ENCODE results near the gene CMTR2. TPM values are rescaled to one million over a fixed set of nuclear protein-coding genes. Genes with fewer than 3 reads are reported as not detected.
"Not testable (repeated sequence)": the region's sequence is repeated elsewhere in the genome, so short reads cannot be mapped to it uniquely, and the experiment has no call there.

Gene CMTR2
- total RNA-seq = 20.5 TPM

- DNase-seq (ENCODE audit: low read depth in 2 of 3, low spot score in 2 of 3) = peak; percentile 72 to 96 (median 94)
These were observed at the start of gene CMTR2 for GRCh38 chr16:71288890-71289731. CMTR2 (minus strand) TSS chr16:71289402; CDS start chr16:71285920, 3,482 bp downstream.

- DNase-seq (ENCODE audit: low read depth in 2 of 3, low spot score in 2 of 3) = no peak
These were observed 49.4 kb upstream of the CMTR2 start for GRCh38 chr16:71338632-71339031.

- DNase-seq (ENCODE audit: low read depth in 2 of 3, low spot score in 2 of 3) = no peak
These were observed 49.0 kb upstream of the CMTR2 start for GRCh38 chr16:71338193-71338592.

GRCh38 chr16:71337631-71338030, 48.4 kb upstream of the CMTR2 start:
- DNase-seq (ENCODE audit: low read depth in 2 of 3, low spot score in 2 of 3) = no peak

GRCh38 chr16:71328151-71328550, 38.9 kb upstream of the CMTR2 start:
- DNase-seq (ENCODE audit: low read depth in 2 of 3, low spot score in 2 of 3) = no peak

GRCh38 chr16:71327720-71328119, 38.5 kb upstream of the CMTR2 start:
- no peak for DNase-seq (ENCODE audit: low read depth in 2 of 3, low spot score in 2 of 3)

GRCh38 chr16:71319999-71320398, 30.8 kb upstream of the CMTR2 start:
- DNase-seq (ENCODE audit: low read depth in 2 of 3, low spot score in 2 of 3) = no peak

- DNase-seq (ENCODE audit: low read depth in 2 of 3, low spot score in 2 of 3) = no peak
These were observed 26.1 kb upstream of the CMTR2 start for GRCh38 chr16:71315269-71315668.

- not testable (repeated sequence) for DNase-seq (ENCODE audit: low read depth in 2 of 3, low spot score in 2 of 3)
These were observed 24.4 kb upstream of the CMTR2 start for GRCh38 chr16:71313591-71313990.

- peak in 2 of 3 donors; percentile 29 to 64 for DNase-seq (ENCODE audit: low read depth in 2 of 3, low spot score in 2 of 3)
These were observed 22.5 kb upstream of the CMTR2 start for GRCh38 chr16:71311553-71312158.

GRCh38 chr16:71303938-71304337, 14.7 kb upstream of the CMTR2 start:
- no peak for DNase-seq (ENCODE audit: low read depth in 2 of 3, low spot score in 2 of 3)

GRCh38 chr16:71297341-71297634, 8.1 kb upstream of the CMTR2 start:
- DNase-seq (ENCODE audit: low read depth in 2 of 3, low spot score in 2 of 3) = no peak

- DNase-seq (ENCODE audit: low read depth in 2 of 3, low spot score in 2 of 3) = no peak
These were observed 7.6 kb upstream of the CMTR2 start for GRCh38 chr16:71296584-71297340.

GRCh38 chr16:71295950-71296349, 6.7 kb upstream of the CMTR2 start:
- no peak for DNase-seq (ENCODE audit: low read depth in 2 of 3, low spot score in 2 of 3)

- DNase-seq (ENCODE audit: low read depth in 2 of 3, low spot score in 2 of 3) = no peak
These were observed 4.7 kb upstream of the CMTR2 start for GRCh38 chr16:71293919-71294318.

- not testable (repeated sequence) for DNase-seq (ENCODE audit: low read depth in 2 of 3, low spot score in 2 of 3)
These were observed 2.9 kb upstream of the CMTR2 start for GRCh38 chr16:71292095-71292494.

- no peak for DNase-seq (ENCODE audit: low read depth in 2 of 3, low spot score in 2 of 3)
These were observed 495 bp upstream of the CMTR2 start for GRCh38 chr16:71289732-71290062.

- DNase-seq (ENCODE audit: low read depth in 2 of 3, low spot score in 2 of 3) = no peak
These were observed 672 bp downstream of the CMTR2 start for GRCh38 chr16:71288570-71288889.

GRCh38 chr16:71287911-71288310, 1.3 kb downstream of the CMTR2 start:
- DNase-seq (ENCODE audit: low read depth in 2 of 3, low spot score in 2 of 3) = no peak

- no peak for DNase-seq (ENCODE audit: low read depth in 2 of 3, low spot score in 2 of 3)
These were observed 1.7 kb downstream of the CMTR2 start for GRCh38 chr16:71287454-71287853.

GRCh38 chr16:71283612-71284011, 5.6 kb downstream of the CMTR2 start:
- no peak for DNase-seq (ENCODE audit: low read depth in 2 of 3, low spot score in 2 of 3)

GRCh38 chr16:71282943-71283342, 6.3 kb downstream of the CMTR2 start:
- no peak for DNase-seq (ENCODE audit: low read depth in 2 of 3, low spot score in 2 of 3)
